Measurements from ENCODE around the gene IRAK1. TPM values are rescaled to one million over a fixed set of nuclear protein-coding genes. Genes with fewer than 3 reads are reported as not detected.

IRAK1 gene
- total and polyA plus RNA-seq, 9 of the 15 experiments (the other 6 are each of a cell fraction or from before 2014, with no cell fraction given): 11.6 to 261 (median 91.6) TPM

GRCh38 chrX:153971450-153972367, 48.0 kb downstream of the IRAK1 start, which contains the start of gene HCFC1 (continued):
- no peak for TF ChIP-seq ZNF75A (CRISPR knock-in tag; IDR thresholded peaks at IDR 0.05)
- TF ChIP-seq, protein P1, sequence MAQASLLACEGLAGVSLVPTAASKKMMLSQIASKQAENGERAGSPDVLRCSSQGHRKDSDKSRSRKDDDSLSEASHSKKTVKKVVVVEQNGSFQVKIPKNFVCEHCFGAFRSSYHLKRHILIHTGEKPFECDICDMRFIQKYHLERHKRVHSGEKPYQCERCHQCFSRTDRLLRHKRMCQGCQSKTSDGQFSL (CRISPR knock-in tag; IDR thresholded peaks at IDR 0.05): peak; percentile 98
- TF ChIP-seq, protein P1 (tag; IDR thresholded peaks at IDR 0.05): peak in 1 of 2 experiments; percentile 96; a peak in 2 of 4 replicates
- TF ChIP-seq ZNF175 (CRISPR knock-in tag; IDR thresholded peaks at IDR 0.05; ENCODE audit: low read depth): 0 out of 2 replicates have a peak, but pooled peaks have one; percentile 73
- TF ChIP-seq BRD9 (IDR thresholded peaks at IDR 0.05; ENCODE audit: low read depth, partially characterized antibody): peak; percentile 46
- TF ChIP-seq MITF (IDR thresholded peaks at IDR 0.05): no peak
- peak; percentile 81 for TF ChIP-seq POLR2G (IDR thresholded peaks at IDR 0.05; ENCODE audit: low read depth, low read length)
- TF ChIP-seq RB1 (IDR thresholded peaks at IDR 0.05; ENCODE audit: low read depth): peak; percentile 63
- no peak for TF ChIP-seq RFX5 (IDR thresholded peaks at IDR 0.05; ENCODE audit: low read depth, low read length)
- TF ChIP-seq IRF1 (CRISPR knock-in tag; IDR thresholded peaks at IDR 0.05; ENCODE audit: borderline replicate concordance): no peak
- TF ChIP-seq HOMEZ (CRISPR knock-in tag; IDR thresholded peaks at IDR 0.05): no peak
- TF ChIP-seq MAFG (tag; conservative IDR thresholded peaks at IDR 0.05): no peak
- TF ChIP-seq POLR2AphosphoS5 (IDR thresholded peaks at IDR 0.05; ENCODE audit: control insufficient read depth, insufficient read depth, low read depth, low read length): peak; percentile 33
- TF ChIP-seq, protein P2, sequence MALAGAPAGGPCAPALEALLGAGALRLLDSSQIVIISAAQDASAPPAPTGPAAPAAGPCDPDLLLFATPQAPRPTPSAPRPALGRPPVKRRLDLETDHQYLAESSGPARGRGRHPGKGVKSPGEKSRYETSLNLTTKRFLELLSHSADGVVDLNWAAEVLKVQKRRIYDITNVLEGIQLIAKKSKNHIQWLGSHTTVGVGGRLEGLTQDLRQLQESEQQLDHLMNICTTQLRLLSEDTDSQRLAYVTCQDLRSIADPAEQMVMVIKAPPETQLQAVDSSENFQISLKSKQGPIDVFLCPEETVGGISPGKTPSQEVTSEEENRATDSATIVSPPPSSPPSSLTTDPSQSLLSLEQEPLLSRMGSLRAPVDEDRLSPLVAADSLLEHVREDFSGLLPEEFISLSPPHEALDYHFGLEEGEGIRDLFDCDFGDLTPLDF (CRISPR knock-in tag; IDR thresholded peaks at IDR 0.05): peak; percentile 74
- TF ChIP-seq EGR1 (conservative IDR thresholded peaks at IDR 0.05): peak; percentile 75
- TF ChIP-seq SMARCA5 (IDR thresholded peaks at IDR 0.05): no peak
- no peak for TF ChIP-seq XRCC3 (IDR thresholded peaks at IDR 0.05)
- peak; percentile 62; the same call in 1 of the 2 replicates for TF ChIP-seq TCF7L2 (IDR thresholded peaks at IDR 0.05; ENCODE audit: low read depth, low read length)
- peak; percentile 83 for TF ChIP-seq ZFX (CRISPR knock-in tag; IDR thresholded peaks at IDR 0.05)
- peak; percentile 52; the same call in 1 of the 2 replicates for TF ChIP-seq TEAD4 (IDR thresholded peaks at IDR 0.05; ENCODE audit: low read length)
- TF ChIP-seq TEAD4 (CRISPR knock-in tag; IDR thresholded peaks at IDR 0.05; ENCODE audit: borderline replicate concordance): no peak
- TF ChIP-seq CTBP1 (IDR thresholded peaks at IDR 0.05; ENCODE audit: borderline replicate concordance): peak; percentile 51; the same call in 1 of the 2 replicates
- TF ChIP-seq CHCHD3 (CRISPR knock-in tag; IDR thresholded peaks at IDR 0.05): no peak
